B cell (primary cell): ENCODE data around the gene STX18. TPM values are rescaled to one million over a fixed set of nuclear protein-coding genes. Genes with fewer than 3 reads are reported as not detected.

Experiments used
- ATAC-seq: fragments of 200-7000 bp; cut with Tn5 transposase; one replicate; pipeline ENCODE4 v1.10.0; 2021; ENCODE audit warnings: low read depth, mild to moderate bottlenecking, moderate number of reproducible peaks, moderate library complexity
- CTCF ChIA-PET: fragments of 350-600 bp; sonication (Branson Sonifier 250); formaldehyde crosslinking; loops from one replicate; lab custom pipeline; 2021; ENCODE audit warnings: antibody characterized with exemption, inconsistent platforms; lab: Charles Lee
- POLR2A ChIA-PET: fragments of 350-600 bp; sonication (Branson Sonifier 250); formaldehyde crosslinking; loops from one replicate; lab custom pipeline; 2021; ENCODE audit warnings: antibody characterized with exemption; lab: Charles Lee
- DNase-seq: peaks from one replicate; pipeline ENCODE4 v3.0.0; 2013
- H2AFZ ChIP-seq: 2 replicates; pipeline ENCODE4 v1.6.1; 2012; ENCODE audit warnings: mild to moderate bottlenecking, low read depth, low read length; ENCODE audit not compliant: insufficient read depth, poor library complexity, severe bottlenecking
- H3K27ac ChIP-seq, 2 donors: 1 replicate in 1 of 2; 2 replicates in 1 of 2; pipeline ENCODE4 v1.5.1; 2012 to 2013; ENCODE audit warnings: low read length in 2 of 2, mild to moderate bottlenecking in 2 of 2, moderate library complexity in 1 of 2
- H3K27me3 ChIP-seq, 4 experiments: fragments of 200-600 bp in 1 of 4; sonication (generic) in 1 of 4; replicated peaks in 1 of 4; 1 replicate in 2 of 4; 2 replicates in 2 of 4; pipeline versions ENCODE4 v1.6.1 to v1.7.0; 2013 to 2016; ENCODE audit warnings: low read length in 3 of 4, mild to moderate bottlenecking in 2 of 4, mixed read lengths in 1 of 4, moderate library complexity in 1 of 4; ENCODE audit not compliant: insufficient read depth in 4 of 4, control insufficient read depth in 3 of 4; ENCODE audit errors: control extremely low read depth in 1 of 4
- H3K36me3 ChIP-seq, 2 experiments: replicated peaks in 1 of 2; 1 replicate in 1 of 2; 2 replicates in 1 of 2; pipeline versions ENCODE4 v1.6.1 to v1.7.1; 2013; ENCODE audit warnings: low read length in 1 of 2; ENCODE audit not compliant: insufficient read depth in 2 of 2, control insufficient read depth in 1 of 2; ENCODE audit errors: control extremely low read depth in 1 of 2, extremely low read depth in 1 of 2
- H3K4me1 ChIP-seq, 2 donors: fragments of 200-600 bp in 1 of 2; sonication (generic) in 1 of 2; 1 replicate in 1 of 2; 2 replicates in 1 of 2; pipeline versions ENCODE4 v1.5.1 to v1.6.1; 2013 to 2017; ENCODE audit warnings: low read length in 2 of 2; ENCODE audit not compliant: control insufficient read depth in 2 of 2, insufficient read depth in 2 of 2
- H3K4me2 ChIP-seq: replicated peaks from 2 replicates; pipeline ENCODE3; 2012; ENCODE audit warnings: mild to moderate bottlenecking, low read depth, low read length; ENCODE audit not compliant: poor library complexity, severe bottlenecking
- H3K4me3 ChIP-seq, 5 experiments: fragments of 200-600 bp in 1 of 5; sonication (generic) in 1 of 5; 1 replicate in 3 of 5; 2 replicates in 2 of 5; pipeline versions ENCODE4 v1.5.1 to v1.7.0; 2011 to 2016; ENCODE audit warnings: low read length in 4 of 5, mild to moderate bottlenecking in 4 of 5, low read depth in 2 of 5, control low read depth in 1 of 5, moderate library complexity in 1 of 5; ENCODE audit not compliant: insufficient read depth in 1 of 5; ENCODE audit errors: control extremely low read depth in 1 of 5, extremely low read depth in 1 of 5
- H3K79me2 ChIP-seq: fragments of 200-600 bp; sonication (generic); one replicate; pipeline ENCODE4 v1.6.0; 2016; ENCODE audit warnings: low read length; ENCODE audit not compliant: control insufficient read depth, insufficient read depth
- H3K9ac ChIP-seq: fragments of 200-600 bp; sonication (generic); 2 replicates; pipeline ENCODE4 v1.6.1; 2017; ENCODE audit warnings: mild to moderate bottlenecking, low read length, moderate library complexity
- H3K9me3 ChIP-seq, 3 donors: one replicate each; pipeline versions ENCODE4 v1.6.1 to v1.7.1; 2013; ENCODE audit warnings: low read length in 2 of 3; ENCODE audit not compliant: control insufficient read depth in 2 of 3, insufficient read depth in 1 of 3; ENCODE audit errors: control extremely low read depth in 1 of 3
- H4K20me1 ChIP-seq: 2 replicates; pipeline ENCODE4 v1.6.0; 2012; ENCODE audit warnings: mild to moderate bottlenecking, low read length; ENCODE audit not compliant: insufficient read depth, control insufficient read depth, poor library complexity, severe bottlenecking
- H3K27ac Mint-ChIP-seq: one replicate; pipeline ENCODE4 v1.8.0; 2021; ENCODE audit warnings: mixed read lengths
- H3K27me3 Mint-ChIP-seq: one replicate; pipeline ENCODE4 v1.8.0; 2021; ENCODE audit warnings: mixed read lengths
- H3K4me1 Mint-ChIP-seq: one replicate; pipeline ENCODE4 v1.8.0; 2021; ENCODE audit warnings: mixed read lengths
- H3K4me3 Mint-ChIP-seq: one replicate; pipeline ENCODE4 v1.8.0; 2021; ENCODE audit warnings: mixed read lengths
- H3K9me3 Mint-ChIP-seq: one replicate; pipeline ENCODE4 v1.8.0; 2022; ENCODE audit warnings: mixed read lengths; ENCODE audit not compliant: insufficient read depth
- CTCF ChIP-seq: fragments of 200-600 bp; IDR thresholded peaks from one replicate; pipeline ENCODE4 v1.8.0; 2022; ENCODE audit warnings: antibody characterized with exemption, mild to moderate bottlenecking
- EZH2 ChIP-seq: IDR thresholded peaks from 2 replicates; pipeline ENCODE4 v1.6.1; 2012; ENCODE audit warnings: borderline replicate concordance, low read depth, mild to moderate bottlenecking, moderate library complexity, low read length; ENCODE audit not compliant: insufficient read depth, poor library complexity, severe bottlenecking
- WGBS: methylation state at CpG from one replicate; pipeline ENCODE4 v1.1.5; 2013; ENCODE audit warnings: missing lambda C conversion rate; ENCODE audit not compliant: insufficient coverage; 5-methylcytosine and 5-hydroxymethylcytosine counted together
- intact Hi-C: fragments of 100-400 bp; cut with micrococcal nuclease; formaldehyde crosslinking; loops from one replicate; pipeline ENCODE4 v1.10.0; 2022
- polyA plus RNA-seq: library from polyadenylated mRNA; depleted of rRNA; stranded (reverse); fragments of >200 nt; gene quantifications from 2 replicates; pipeline ENCODE4 v1.2.3, GENCODE V29; 2012
- total RNA-seq, 2 donors: library from RNA; stranded (reverse); fragments of 120-200 nt in 1 of 2; gene quantifications; 1 replicate in 1 of 2; 2 replicates in 1 of 2; pipeline versions ENCODE4 v1.2.3 to v1.2.4, GENCODE V29; 2013 to 2022

STX18 gene
- total and polyA plus RNA-seq, 2 donors (not counting 1 experiment from before 2014, with no cell fraction given): 20.3 to 33.6 TPM

- ATAC-seq: no peak
- no peaks in the 10 kb centered on the region for H3K36me3 ChIP-seq
- no peaks in the 10 kb centered on the region for H3K9me3 Mint-ChIP-seq
- CTCF ChIA-PET: interaction anchor here (3.1 to 3.3 kb wide), 2 partner anchors 12 to 1326 kb away, joined by 11 to 21 read pairs; no protein-coding TSS in a partner anchor
- 100% methylated on average over 1 of the region's 3 CpGs for WGBS
- H3K27me3 ChIP-seq: no peaks in the 10 kb centered on the region
- H3K27ac ChIP-seq: no peak overlapping the region
- intact Hi-C loops: no loop called here
- TF ChIP-seq CTCF: no peak
- H3K4me3 Mint-ChIP-seq: no peak overlapping the region
- no peak overlapping the region for H3K9ac ChIP-seq
- peaks cover 25% of the 10 kb centered on the region for H4K20me1 ChIP-seq
- H3K4me3 ChIP-seq: no peak overlapping the region
- H3K4me1 Mint-ChIP-seq: peaks cover 6% of the 10 kb centered on the region
- H3K79me2 ChIP-seq: peaks cover 51% of the 10 kb centered on the region
- no peak overlapping the region for H3K4me2 ChIP-seq
- no peaks in the 10 kb centered on the region for H3K9me3 ChIP-seq
- POLR2A ChIA-PET: no interaction called here
- DNase-seq: no peak
- no peak overlapping the region for H3K27ac Mint-ChIP-seq
- H3K27me3 Mint-ChIP-seq: no peaks in the 10 kb centered on the region
- H2AFZ ChIP-seq: no peak overlapping the region
- H3K4me1 ChIP-seq: peaks cover 2 to 5% of the 10 kb centered on the region in 2 donors
These were observed 54.9 kb downstream of the STX18 start for GRCh38 chr4:4486969-4487368.

GRCh38 chr4:4485806-4486205, 56.0 kb downstream of the STX18 start:
- CTCF ChIA-PET: interaction anchor here (0.7 to 3.3 kb wide), 3 partner anchors 10 to 1327 kb away, joined by 3 to 11 read pairs (median 3); no protein-coding TSS in a partner anchor
- H3K9me3 Mint-ChIP-seq: no peaks in the 10 kb centered on the region
- 98% methylated on average over 9 of the region's 10 CpGs for WGBS

More at GRCh38 chr4:4485806-4486205, 56.0 kb downstream of the STX18 start:
- H3K9ac ChIP-seq: no peak overlapping the region
- H3K4me3 ChIP-seq: no peak overlapping the region
- Mint-ChIP-seq H3K4me3 (no peak overlapping the region), H3K4me1 (peaks cover 3% of the 10 kb centered on the region), H3K27ac (no peak overlapping the region), H3K27me3 (no peaks in the 10 kb centered on the region)
- peaks cover 27% of the 10 kb centered on the region for H4K20me1 ChIP-seq
- ATAC-seq (no peak), DNase-seq (no peak)
- no peak overlapping the region for H3K27ac ChIP-seq
- POLR2A ChIA-PET: no interaction called here
- peaks cover 55% of the 10 kb centered on the region for H3K79me2 ChIP-seq
- H3K27me3 ChIP-seq: no peaks in the 10 kb centered on the region
- H3K9me3 ChIP-seq: no peaks in the 10 kb centered on the region
- H3K36me3 ChIP-seq: no peaks in the 10 kb centered on the region
- TF ChIP-seq EZH2 (no peak), CTCF (no peak)
- no peak overlapping the region for H2AFZ ChIP-seq
- intact Hi-C loops: no loop called here
- H3K4me1 ChIP-seq: no peaks in the 10 kb centered on the region
- H3K4me2 ChIP-seq: no peak overlapping the region
